Sigmoid colon (tissue), 7 donors: ENCODE results near the gene MKNK2. TPM values are rescaled to one million over a fixed set of nuclear protein-coding genes. Genes with fewer than 3 reads are reported as not detected.

Source experiments
- DNase-seq: peaks from one replicate; pipeline ENCODE4 v3.0.0-alpha.2; 2019
- H3K27ac ChIP-seq, 4 donors: fragments of 200-600 bp; sonication (generic); one replicate each; pipeline ENCODE4 v1.5.1; 2016 to 2019; ENCODE audit warnings: mild to moderate bottlenecking in 1 of 4
- H3K27me3 ChIP-seq, 3 donors: fragments of 200-600 bp; sonication (generic); one replicate each; pipeline ENCODE4 v1.5.1; 2019; ENCODE audit warnings: mild to moderate bottlenecking in 1 of 3
- H3K36me3 ChIP-seq, 4 donors: fragments of 200-600 bp; sonication (generic); one replicate each; pipeline ENCODE4 v1.5.1; 2016 to 2019
- H3K4me1 ChIP-seq, 4 donors: fragments of 200-600 bp; sonication (generic); one replicate each; pipeline ENCODE4 v1.5.1; 2017 to 2019
- H3K4me3 ChIP-seq, 4 donors: fragments of 200-600 bp; sonication (generic); one replicate each; pipeline ENCODE4 v1.5.1; 2017 to 2019; ENCODE audit warnings: mild to moderate bottlenecking in 2 of 4, moderate library complexity in 1 of 4
- H3K9me3 ChIP-seq, 4 donors: fragments of 200-600 bp in 3 of 4; sonication (generic) in 3 of 4; one replicate each; pipeline versions ENCODE4 v1.5.1 to v1.6.1; 2013 to 2019
- CTCF ChIP-seq, 4 experiments: fragments of 450-650 bp in 3 of 4; fragments of 200-600 bp in 1 of 4; IDR thresholded peaks; one replicate each; pipeline ENCODE4 v1.5.1; 2016 to 2019; ENCODE audit warnings: antibody characterized with exemption in 4 of 4, mild to moderate bottlenecking in 3 of 4, moderate library complexity in 2 of 4
- EP300 ChIP-seq, 4 donors: sonication (generic); formaldehyde crosslinking; IDR thresholded peaks; one replicate each; pipeline ENCODE4 v1.6.1; 2017; ENCODE audit warnings: antibody characterized with exemption in 4 of 4
- POLR2A ChIP-seq, 2 donors: fragments of 450-650 bp; IDR thresholded peaks; one replicate each; pipeline ENCODE4 v1.6.1; 2016; ENCODE audit warnings: antibody characterized with exemption in 2 of 2, mild to moderate bottlenecking in 2 of 2, moderate library complexity in 2 of 2
- POLR2AphosphoS5 ChIP-seq, 4 donors: sonication (generic); formaldehyde crosslinking; IDR thresholded peaks; one replicate each; pipeline ENCODE4 v1.6.1; 2017; ENCODE audit warnings: antibody characterized with exemption in 4 of 4
- WGBS, 2 donors: extraction: QIAGEN DNeasy Blood & Tissue Kit; methylation state at CpG; one replicate each; pipeline ENCODE4 v1.1.7; 2013; 5-methylcytosine and 5-hydroxymethylcytosine counted together
- intact Hi-C: fragments of 100-400 bp; cut with DNase I; formaldehyde crosslinking; loops from one replicate; pipeline ENCODE4 v1.15.1; 2023
- polyA plus RNA-seq, 3 donors: library from polyadenylated mRNA; stranded (reverse); fragments of 200-250 nt; gene quantifications; one replicate each; pipeline ENCODE4 v1.2.3, GENCODE V29; 2013
- total RNA-seq, 4 donors: library from RNA; depleted of rRNA; stranded (reverse); fragments of >200 nt; gene quantifications; one replicate each; pipeline ENCODE4 v1.1.0, GENCODE V29; 2016
- donor health status: healthy with polysubstance abuse.
- donor health status: Bipolar disorder and iron deficiency.
- donor health status: healthy.

The MKNK2 gene
- total and polyA plus RNA-seq, 7 donors = 83.1 to 157 (median 121) TPM

GRCh38 chr19:2046046-2046907, 4.8 kb downstream of the MKNK2 start:
- peak; percentile 69 for DNase-seq
- Histone ChIP-seq H3K9me3 (no peaks in the 10 kb centered on the region), H3K27ac (peak overlapping the region; percentile 91 to 99 (median 96)), H3K4me1 (peaks cover 2 to 81% (median 79%) of the 10 kb centered on the region in 4 donors), H3K4me3 (no peak overlapping the region), H3K36me3 (peaks cover 25 to 40% (median 32%) of the 10 kb centered on the region in 4 donors), H3K27me3 (no peaks in the 10 kb centered on the region)
- TF ChIP-seq POLR2AphosphoS5 (IDR thresholded peaks at IDR 0.05) = peak in 1 of 4 donors; percentile 1
- no peak for TF ChIP-seq CTCF (IDR thresholded peaks at IDR 0.05)
- 90 to 94% methylated on average over 50 of the region's 50 CpGs for WGBS, 2 donors
- intact Hi-C loops = no loop called here

GRCh38 chr19:2045501-2046045, 5.5 kb downstream of the MKNK2 start:
- Histone ChIP-seq H3K4me1 (peaks cover 2 to 88% (median 86%) of the 10 kb centered on the region in 4 donors), H3K27me3 (no peaks in the 10 kb centered on the region), H3K27ac (peak overlapping the region; percentile 91 to 99 (median 96)), H3K4me3 (no peak overlapping the region), H3K9me3 (no peaks in the 10 kb centered on the region), H3K36me3 (peaks cover 32 to 47% (median 38%) of the 10 kb centered on the region in 4 donors)
- DNase-seq = peak; percentile 66
- intact Hi-C loops = no loop called here
- no peak for TF ChIP-seq EP300 (IDR thresholded peaks at IDR 0.05)
- TF ChIP-seq POLR2AphosphoS5 (IDR thresholded peaks at IDR 0.05) = peak in 2 of 4 donors; percentile 7 to 12
- TF ChIP-seq POLR2A (IDR thresholded peaks at IDR 0.05) = no peak
- TF ChIP-seq CTCF (IDR thresholded peaks at IDR 0.05) = no peak
- 57 to 76% methylated on average over 14 of the region's 14 CpGs for WGBS, 2 donors

GRCh38 chr19:2044709-2045500, 6.1 kb downstream of the MKNK2 start:
- H3K36me3 ChIP-seq = peaks cover 39 to 54% (median 45%) of the 10 kb centered on the region in 4 donors
- H3K9me3 ChIP-seq = no peaks in the 10 kb centered on the region
- H3K4me1 ChIP-seq = peaks cover 2 to 94% (median 92%) of the 10 kb centered on the region in 4 donors
- H3K4me3 ChIP-seq = no peak overlapping the region
- no peaks in the 10 kb centered on the region for H3K27me3 ChIP-seq
- 88 to 90% methylated on average over 18 of the region's 18 CpGs for WGBS, 2 donors
- intact Hi-C loops = no loop called here
- DNase-seq = no peak
- peak overlapping the region; percentile 91 to 99 (median 96) for H3K27ac ChIP-seq
- TF ChIP-seq POLR2A (IDR thresholded peaks at IDR 0.05) (no peak), POLR2AphosphoS5 (IDR thresholded peaks at IDR 0.05) (peak in 1 of 4 donors; percentile 18), CTCF (IDR thresholded peaks at IDR 0.05) (no peak), EP300 (IDR thresholded peaks at IDR 0.05) (no peak)

- DNase-seq = peak; percentile 77
- peaks cover 47 to 60% (median 52%) of the 10 kb centered on the region in 4 donors for H3K36me3 ChIP-seq
- H3K27ac ChIP-seq = peak overlapping the region; percentile 91 to 99 (median 96)
- TF ChIP-seq EP300 (IDR thresholded peaks at IDR 0.05) (no peak), POLR2A (IDR thresholded peaks at IDR 0.05) (no peak), POLR2AphosphoS5 (IDR thresholded peaks at IDR 0.05) (no peak), CTCF (IDR thresholded peaks at IDR 0.05) (no peak)
- intact Hi-C loops = no loop called here
- H3K9me3 ChIP-seq = no peaks in the 10 kb centered on the region
- peaks cover 2 to 91% (median 88%) of the 10 kb centered on the region in 4 donors for H3K4me1 ChIP-seq
- WGBS, 2 donors = 82 to 87% methylated on average over 11 of the region's 11 CpGs
- H3K27me3 ChIP-seq = no peaks in the 10 kb centered on the region
- H3K4me3 ChIP-seq = no peak overlapping the region
Measured at GRCh38 chr19:2043961-2044708, 6.9 kb downstream of the MKNK2 start.
